Central memory CD4-positive, alpha-beta T cell (primary cell): ENCODE data around the gene MAP2K4.

Source experiments
- DNase-seq: peaks from one replicate; pipeline ENCODE4 v3.0.0; 2022

The MAP2K4 gene

GRCh38 chr17:12040478-12040877 is 19.8 kb downstream of the MAP2K4 start:
- no peak for DNase-seq

GRCh38 chr17:12041312-12041711 is 20.6 kb downstream of the MAP2K4 start:
- no peak for DNase-seq

GRCh38 chr17:12043702-12044101 is 23.0 kb downstream of the MAP2K4 start:
- no peak for DNase-seq

GRCh38 chr17:12046786-12047185 is 26.1 kb downstream of the MAP2K4 start:
- no peak for DNase-seq

- no peak for DNase-seq
These were observed 27.2 kb downstream of the MAP2K4 start for GRCh38 chr17:12047681-12048376.

GRCh38 chr17:12048843-12049473 is 28.3 kb downstream of the MAP2K4 start:
- DNase-seq = no peak

GRCh38 chr17:12050646-12051225 is 30.1 kb downstream of the MAP2K4 start:
- DNase-seq = no peak

- no peak for DNase-seq
These were observed 32.9 kb downstream of the MAP2K4 start for GRCh38 chr17:12053552-12053951.

- no peak for DNase-seq
These were observed 35.2 kb downstream of the MAP2K4 start for GRCh38 chr17:12055889-12056288.

- no peak for DNase-seq
These were observed 36.8 kb downstream of the MAP2K4 start for GRCh38 chr17:12057520-12057919.

GRCh38 chr17:12058535-12058934 is 37.9 kb downstream of the MAP2K4 start:
- DNase-seq = no peak

GRCh38 chr17:12062249-12062648 is 41.6 kb downstream of the MAP2K4 start:
- DNase-seq = no peak

GRCh38 chr17:12064395-12064794 is 43.7 kb downstream of the MAP2K4 start:
- no peak for DNase-seq

- no peak for DNase-seq
These were observed 46.8 kb downstream of the MAP2K4 start for GRCh38 chr17:12067485-12067884.

- DNase-seq = no peak
These were observed 48.3 kb downstream of the MAP2K4 start for GRCh38 chr17:12068946-12069345.

GRCh38 chr17:12070561-12070960 is 49.9 kb downstream of the MAP2K4 start:
- DNase-seq = no peak

- no peak for DNase-seq
These were observed 53.7 kb downstream of the MAP2K4 start for GRCh38 chr17:12074346-12074745.

GRCh38 chr17:12077773-12078172 is 57.1 kb downstream of the MAP2K4 start:
- no peak for DNase-seq

- no peak for DNase-seq
These were observed 58.1 kb downstream of the MAP2K4 start for GRCh38 chr17:12078791-12079190.

- no peak for DNase-seq
These were observed 61.0 kb downstream of the MAP2K4 start for GRCh38 chr17:12081720-12082119.

- no peak for DNase-seq
These were observed 64.6 kb downstream of the MAP2K4 start for GRCh38 chr17:12085076-12085949.

- DNase-seq = no peak
These were observed 67.4 kb downstream of the MAP2K4 start for GRCh38 chr17:12088035-12088434.

- DNase-seq = no peak
These were observed 69.2 kb downstream of the MAP2K4 start for GRCh38 chr17:12089809-12090384.
